ENCODE data around the gene SLC12A7.

- TF ChIP-seq POLR2A (IDR thresholded peaks at IDR 0.05): no peak
- no peak for TF ChIP-seq CTCF (IDR thresholded peaks at IDR 0.05)
These were observed 18.5 kb downstream of the SLC12A7 start for GRCh38 chr5:1093361-1093760.

Data from thyroid gland (tissue), 4 donors.